PC-9 (cell line): ENCODE data around the gene ISL2.

ENCODE experiments used
- EZH2 ChIP-seq: fragments of 200-600 bp; sonication (generic); IDR thresholded peaks from 2 replicates; pipeline ENCODE4 v1.8.0; 2017; ENCODE audit warnings: antibody characterized with exemption, low read depth
- TF ChIP-seq, protein P1 (sequence below): fragments of 200-600 bp; sonication (generic); conservative IDR thresholded peaks from 2 replicates; pipeline ENCODE4 v1.6.1; 2017; ENCODE audit warnings: mixed run types, antibody characterized with exemption, mild to moderate bottlenecking, moderate library complexity

DNA sequence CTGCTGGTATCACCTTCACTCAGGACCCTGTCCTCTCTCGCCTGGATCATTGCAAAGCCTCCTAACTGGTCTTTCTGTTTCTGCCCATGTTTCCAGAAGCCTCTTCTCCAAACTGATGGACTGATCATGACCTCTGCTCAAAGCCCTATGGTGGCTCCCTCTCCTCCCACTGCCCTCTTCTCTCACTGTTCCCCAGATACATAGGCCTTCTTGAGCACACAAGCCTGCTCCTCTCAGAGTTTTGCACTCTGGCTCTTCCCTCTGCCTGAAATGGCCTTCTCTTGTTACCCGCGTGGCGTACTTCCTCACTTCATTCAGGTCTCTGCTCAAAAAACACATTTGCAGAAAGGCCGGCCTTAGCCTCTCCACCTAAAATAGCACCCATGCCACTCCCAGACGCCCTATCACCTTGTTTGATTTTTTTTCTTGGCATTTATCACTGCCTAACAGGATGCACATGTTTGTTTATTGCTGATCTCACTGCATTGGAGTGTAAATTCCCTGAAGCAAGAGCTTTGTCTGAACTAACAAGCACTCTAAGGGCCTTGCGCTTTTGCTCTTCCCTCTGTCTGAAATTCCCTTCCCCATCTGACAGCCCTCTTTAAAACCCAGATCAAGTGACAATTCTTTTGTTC is 23.9 kb upstream of the ISL2 start:
- TF ChIP-seq, protein P1, sequence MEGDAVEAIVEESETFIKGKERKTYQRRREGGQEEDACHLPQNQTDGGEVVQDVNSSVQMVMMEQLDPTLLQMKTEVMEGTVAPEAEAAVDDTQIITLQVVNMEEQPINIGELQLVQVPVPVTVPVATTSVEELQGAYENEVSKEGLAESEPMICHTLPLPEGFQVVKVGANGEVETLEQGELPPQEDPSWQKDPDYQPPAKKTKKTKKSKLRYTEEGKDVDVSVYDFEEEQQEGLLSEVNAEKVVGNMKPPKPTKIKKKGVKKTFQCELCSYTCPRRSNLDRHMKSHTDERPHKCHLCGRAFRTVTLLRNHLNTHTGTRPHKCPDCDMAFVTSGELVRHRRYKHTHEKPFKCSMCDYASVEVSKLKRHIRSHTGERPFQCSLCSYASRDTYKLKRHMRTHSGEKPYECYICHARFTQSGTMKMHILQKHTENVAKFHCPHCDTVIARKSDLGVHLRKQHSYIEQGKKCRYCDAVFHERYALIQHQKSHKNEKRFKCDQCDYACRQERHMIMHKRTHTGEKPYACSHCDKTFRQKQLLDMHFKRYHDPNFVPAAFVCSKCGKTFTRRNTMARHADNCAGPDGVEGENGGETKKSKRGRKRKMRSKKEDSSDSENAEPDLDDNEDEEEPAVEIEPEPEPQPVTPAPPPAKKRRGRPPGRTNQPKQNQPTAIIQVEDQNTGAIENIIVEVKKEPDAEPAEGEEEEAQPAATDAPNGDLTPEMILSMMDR, result no peak
- no peak for TF ChIP-seq EZH2
